NCI-H187 treated with DMSO at 0.1 percent for 48 hours (cell line): Measurements from ENCODE around the gene GNGT1.

Source experiments
- DNase-seq: peaks from one replicate; lab custom pipeline; 2025; lab: John Stamatoyannopoulos, UW

The GNGT1 gene

DNA sequence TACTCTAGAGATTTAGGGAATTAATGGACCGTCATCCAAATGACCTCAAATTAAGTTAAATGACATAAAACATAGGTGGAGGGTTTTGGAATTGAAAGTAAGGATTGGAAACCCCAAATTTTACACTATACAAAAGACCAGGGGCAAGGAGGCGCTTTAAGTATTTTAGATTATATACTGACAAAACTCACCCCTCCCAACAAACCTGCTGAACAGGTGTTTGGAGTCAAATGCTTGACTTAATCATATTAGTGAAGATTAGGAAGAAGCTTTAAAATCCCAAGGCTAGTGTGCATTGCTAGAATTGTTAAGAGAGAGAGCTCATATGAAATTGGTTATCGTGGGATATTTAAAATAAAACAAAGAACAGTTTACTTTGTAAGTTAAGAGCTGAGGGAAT, at the start of gene GNGT1:
Gene GNGT1, plus strand, starts transcription at position 301 of the 400 bp plus-strand sequence. CDS start 180 bp downstream, outside the sequence.
- no peak for DNase-seq

DNA sequence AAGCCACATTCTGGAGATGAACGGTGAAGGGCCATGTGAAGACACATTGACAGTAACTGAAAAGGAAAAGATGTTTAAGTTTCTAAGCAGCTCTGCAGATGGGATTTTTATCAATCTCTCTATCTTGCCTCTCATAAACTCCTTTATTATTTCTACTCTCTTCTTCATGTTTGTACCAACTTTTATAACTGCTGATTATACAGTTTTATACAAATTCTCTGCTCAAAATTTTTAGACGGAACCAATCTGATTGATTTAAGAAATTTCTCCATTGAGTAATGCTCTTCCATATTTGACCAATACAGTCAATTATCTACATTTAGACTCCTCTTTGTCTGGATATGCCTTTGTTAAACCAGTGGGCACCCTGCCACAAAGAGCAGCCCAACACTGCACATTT, 47.5 kb upstream of the GNGT1 start:
- no peak for DNase-seq

- DNase-seq, result no peak
Observed at GRCh38 chr7:93860261-93860660, 46.1 kb upstream of the GNGT1 start.

- no peak for DNase-seq
Observed at GRCh38 chr7:93861325-93861949, 44.9 kb upstream of the GNGT1 start.

DNA sequence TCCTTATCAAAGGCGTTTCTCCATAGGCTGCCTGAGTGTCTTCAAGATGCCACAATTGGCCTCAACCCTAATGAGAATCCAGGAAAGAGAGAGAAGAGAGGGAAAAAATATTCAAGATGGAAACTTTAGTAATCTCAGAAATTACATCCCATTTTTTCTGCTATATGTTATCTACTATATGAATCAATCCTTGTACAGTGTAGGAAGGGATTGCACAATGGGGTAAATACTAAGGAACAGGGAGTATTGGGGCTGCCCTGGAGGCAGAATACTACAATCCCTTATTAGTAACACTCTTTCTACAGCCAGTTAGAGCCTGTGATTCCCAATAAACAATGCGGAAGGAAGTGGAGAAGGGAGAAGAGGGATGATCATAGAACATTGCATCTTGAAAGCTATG, 43.7 kb upstream of the GNGT1 start:
- no peak for DNase-seq

DNA sequence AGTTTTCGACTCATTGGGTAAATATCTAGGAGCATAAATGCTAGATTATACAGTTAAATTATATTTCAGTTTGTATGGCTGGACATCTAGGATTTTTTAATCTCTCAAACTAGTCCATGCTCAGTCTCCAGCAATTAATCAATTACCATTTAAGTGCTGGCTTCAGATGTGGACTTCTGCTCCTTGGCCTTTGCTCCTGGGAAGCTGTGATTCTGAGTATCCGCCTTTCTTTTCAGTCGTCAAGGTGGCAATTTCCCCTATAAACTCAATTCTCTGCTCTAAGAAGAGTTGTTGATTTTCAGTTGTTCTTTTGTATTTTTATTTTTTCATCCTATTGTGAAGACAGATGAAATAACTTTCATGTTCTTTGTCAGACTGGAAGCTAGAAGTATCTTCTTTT, 39.5 kb upstream of the GNGT1 start:
- DNase-seq, result no peak

DNA sequence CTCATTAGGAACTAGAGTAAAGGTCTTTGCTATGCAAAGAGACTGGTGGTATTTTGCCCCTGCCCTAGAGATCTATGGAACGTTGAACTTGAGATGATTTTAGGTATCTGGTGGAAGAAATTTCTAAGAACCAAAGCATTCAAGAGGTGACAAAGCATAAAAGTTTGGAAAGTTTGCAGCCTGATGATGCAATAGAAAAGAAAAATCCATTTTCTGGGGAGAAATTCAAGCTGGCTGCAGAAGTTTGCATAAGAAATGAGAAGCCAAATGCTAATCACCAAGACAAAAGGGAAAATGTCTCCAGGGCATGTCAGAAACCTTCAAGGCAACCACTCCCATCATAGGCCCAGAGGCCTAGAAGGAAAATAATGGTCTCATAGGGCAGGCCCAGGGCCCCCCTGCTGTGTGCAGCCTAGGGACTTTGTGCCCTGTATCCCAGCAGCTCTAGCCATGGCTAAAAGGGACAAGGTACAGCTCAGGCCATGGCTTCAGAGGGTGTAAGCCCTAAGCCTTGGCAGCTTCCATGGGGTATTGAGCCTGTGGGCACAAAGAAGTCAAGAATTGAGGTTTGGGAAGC, 32.3 kb upstream of the GNGT1 start:
- DNase-seq, result no peak

GRCh38 chr7:93877742-93878141, 28.6 kb upstream of the GNGT1 start:
- DNase-seq, result no peak

DNA sequence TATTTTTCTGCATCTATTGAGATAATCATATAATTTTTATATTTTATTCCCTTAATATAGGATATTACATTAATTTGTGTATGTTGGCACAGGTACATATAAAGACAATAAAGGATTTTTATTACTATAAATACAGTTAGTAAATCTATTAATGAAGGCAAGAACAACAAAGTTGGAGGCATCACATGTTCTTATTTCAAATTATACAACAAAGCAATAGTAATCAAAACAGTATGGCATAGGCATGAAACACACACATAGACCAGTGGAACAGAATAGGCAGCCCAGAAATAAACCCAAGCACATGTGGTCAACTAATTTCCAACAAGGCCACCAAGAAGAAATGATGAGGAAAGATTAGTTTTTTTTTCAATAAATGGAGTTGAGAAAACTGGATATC, 27.0 kb upstream of the GNGT1 start:
- no peak for DNase-seq

DNA sequence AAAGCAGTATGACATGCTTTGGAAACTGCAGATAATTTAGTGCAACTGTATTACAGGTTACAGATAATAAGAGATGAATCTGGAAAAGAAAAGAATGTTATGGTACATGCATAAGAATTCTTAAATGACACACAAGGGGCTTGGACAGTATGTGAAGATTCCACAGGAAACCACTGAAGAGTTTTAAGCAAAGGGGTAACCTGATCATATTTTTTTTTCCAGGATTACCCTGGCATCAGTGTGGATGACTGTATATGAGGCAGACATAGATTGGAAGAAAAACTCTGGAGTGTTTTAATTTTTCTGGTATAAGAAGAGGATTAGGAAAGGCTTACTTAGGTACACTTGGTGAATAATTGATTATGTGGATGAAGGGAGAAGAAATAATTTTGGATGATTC, 23.9 kb upstream of the GNGT1 start:
- no peak for DNase-seq

- DNase-seq, result no peak
Observed at GRCh38 chr7:93883078-93883916, 23.1 kb upstream of the GNGT1 start.

DNA sequence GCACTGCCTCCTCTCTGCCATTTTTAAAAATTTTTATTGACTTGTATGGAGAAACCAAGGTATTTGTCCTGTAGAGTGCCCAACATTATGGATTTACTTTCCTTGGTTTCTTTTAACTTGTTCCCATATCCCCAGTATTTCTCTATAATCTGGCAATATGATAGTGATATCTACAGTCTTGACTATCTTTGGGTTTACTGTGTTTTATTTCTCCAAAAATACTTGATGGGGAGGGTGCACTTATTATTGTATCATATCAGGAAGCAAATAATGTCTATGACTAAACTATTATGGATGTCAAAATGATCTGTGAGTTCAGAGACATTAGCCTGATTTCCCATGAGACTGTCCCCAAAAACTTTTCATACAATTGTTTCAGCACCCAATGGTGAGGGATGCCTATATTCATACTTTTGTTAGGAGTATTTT, 22.4 kb upstream of the GNGT1 start:
- no peak for DNase-seq

- no peak for DNase-seq
Observed at GRCh38 chr7:93884541-93884940, 21.8 kb upstream of the GNGT1 start.

- DNase-seq, result no peak
Observed at GRCh38 chr7:93889261-93889660, 17.1 kb upstream of the GNGT1 start.

DNA sequence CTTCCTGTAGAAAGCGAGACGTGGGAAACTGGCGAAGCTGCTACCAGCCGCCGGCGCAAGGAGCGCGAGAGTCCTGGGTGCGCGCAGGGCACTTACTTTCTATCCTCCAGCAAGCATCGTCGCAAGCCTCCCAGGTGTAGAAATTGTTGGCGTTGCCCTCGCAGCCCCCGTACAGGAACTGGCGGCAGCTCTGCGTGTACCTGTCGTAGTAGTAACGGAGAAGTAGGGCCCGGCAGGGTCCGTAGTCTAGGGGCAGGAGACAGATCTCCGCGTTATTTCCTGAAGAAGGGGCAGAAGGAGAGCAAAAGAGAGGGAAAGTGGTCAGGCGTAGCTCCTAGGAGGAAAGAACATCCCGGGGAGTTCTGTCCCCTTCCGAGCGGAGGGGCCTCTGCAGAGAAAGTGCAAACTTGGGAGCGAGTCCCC, 16.3 kb upstream of the GNGT1 start:
- DNase-seq, result no peak

DNA sequence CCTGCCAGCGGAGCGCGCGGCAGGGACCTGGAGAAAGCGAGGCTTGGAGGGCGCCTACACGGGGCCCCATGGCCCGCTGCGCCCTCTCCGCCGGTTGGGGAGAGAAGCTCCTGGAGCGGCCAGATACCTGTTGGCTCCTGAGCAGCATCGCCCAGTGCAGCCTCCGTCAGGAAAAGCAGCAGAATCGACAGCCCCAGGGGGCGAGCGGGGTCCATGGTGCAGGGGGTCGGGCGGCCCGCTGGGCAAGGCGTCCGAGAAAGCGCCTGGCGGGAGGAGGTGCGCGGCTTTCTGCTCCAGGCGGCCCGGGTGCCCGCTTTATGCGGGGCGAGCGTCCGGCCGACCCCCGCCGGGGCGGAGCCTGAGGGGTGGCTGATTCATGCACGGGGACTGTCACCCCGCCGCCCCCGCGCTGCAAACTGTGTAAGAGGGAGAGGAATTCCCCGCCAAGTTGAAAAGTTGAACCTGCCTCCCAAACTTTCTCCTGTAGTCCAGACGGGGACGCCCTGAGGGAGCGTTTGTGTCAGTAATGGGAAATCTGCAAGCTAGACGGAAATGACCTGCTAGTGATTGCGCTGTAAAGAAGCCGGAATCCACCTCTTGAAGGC, 15.8 kb upstream of the GNGT1 start, which contains the start of gene TFPI2:
Gene TFPI2, minus strand, starts transcription at position 290 of the 605 bp plus-strand sequence. Its CDS starts 75 bp downstream, at position 215.
- DNase-seq, result no peak

DNA sequence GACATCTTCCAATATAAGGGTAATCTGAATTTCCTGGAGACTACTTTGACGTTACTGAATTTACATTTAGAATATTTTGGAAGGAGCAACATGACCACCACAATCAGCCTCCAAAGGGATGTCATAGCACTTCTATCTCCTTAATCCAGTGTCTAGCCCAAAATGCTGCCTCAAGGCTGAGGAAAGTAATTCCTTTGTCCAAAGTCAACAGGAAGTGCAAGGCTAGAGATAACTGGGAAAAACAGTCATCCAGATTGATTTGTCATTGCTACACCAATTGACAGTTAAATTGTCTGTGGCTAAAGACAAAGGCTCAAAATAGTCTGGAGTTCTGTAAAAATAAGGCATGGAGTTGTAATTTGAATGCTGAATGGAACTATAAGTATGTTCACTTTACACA, 11.9 kb upstream of the GNGT1 start:
- DNase-seq, result no peak

DNA sequence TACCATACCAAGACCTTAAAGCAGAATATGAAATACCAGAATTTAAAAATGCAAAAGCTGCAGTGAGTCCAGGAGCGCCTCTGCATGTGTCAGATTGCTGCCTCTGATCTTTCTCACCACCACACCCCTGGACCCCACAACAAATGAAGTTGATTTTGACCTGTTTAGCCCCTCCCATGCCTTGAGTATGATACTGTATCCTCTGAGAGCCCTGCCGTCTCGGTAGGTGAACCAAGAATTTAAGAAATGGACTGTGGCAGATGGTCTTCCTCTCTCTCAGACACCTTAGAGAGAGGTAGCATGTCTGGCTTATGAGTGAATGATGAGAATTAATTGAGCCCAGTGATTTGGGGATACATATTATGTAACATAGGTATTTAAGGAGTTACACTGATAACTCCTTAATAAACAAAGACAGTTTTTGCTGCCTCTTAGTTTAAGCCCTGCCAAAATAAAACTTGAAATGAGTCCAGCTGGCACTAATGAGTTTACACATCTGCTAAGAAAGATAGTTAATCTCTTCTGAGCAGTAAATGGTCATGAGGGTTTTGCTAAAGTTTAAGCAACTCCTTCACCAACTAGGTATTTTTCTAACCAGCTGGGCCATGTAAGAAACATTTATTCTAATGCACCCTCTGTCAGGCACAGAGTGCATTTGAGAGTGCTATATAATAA, 11.3 kb upstream of the GNGT1 start:
- no peak for DNase-seq

- no peak for DNase-seq
Observed at GRCh38 chr7:93895859-93896600, 10.3 kb upstream of the GNGT1 start.

- no peak for DNase-seq
Observed at GRCh38 chr7:93897680-93898079, 8.7 kb upstream of the GNGT1 start.

DNA sequence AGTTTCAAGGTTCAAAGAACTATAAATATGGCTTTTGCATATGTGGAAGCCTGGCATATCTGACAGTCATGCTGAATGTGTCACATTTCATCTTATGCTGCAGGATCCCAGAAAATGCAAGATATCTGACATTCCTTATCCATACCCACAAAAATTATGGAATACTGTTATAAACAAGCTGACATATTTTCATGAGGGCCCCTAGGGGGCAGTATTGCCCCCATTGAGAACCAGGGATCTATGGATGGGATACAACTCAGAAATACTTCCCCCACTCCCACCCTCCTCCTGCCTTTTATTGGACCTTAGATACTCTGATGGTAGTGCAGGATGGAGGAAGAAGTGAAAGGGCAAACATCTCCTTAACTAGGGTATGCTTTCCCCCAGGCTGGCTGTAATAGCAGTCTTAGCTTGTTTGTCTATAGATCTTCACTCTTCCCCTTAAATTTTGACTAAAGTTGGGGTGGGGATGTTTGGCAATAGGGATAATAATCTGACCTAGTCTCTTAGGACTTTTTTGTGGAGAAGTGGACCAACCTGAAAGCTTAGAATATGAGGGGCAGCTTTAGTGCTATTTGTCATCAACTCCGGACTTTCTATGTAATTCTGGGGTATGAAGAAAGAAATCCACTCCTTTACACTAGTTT, 3.5 kb upstream of the GNGT1 start:
- DNase-seq, result no peak
